ENCODE data around the gene NFATC3. TPM values are rescaled to one million over a fixed set of nuclear protein-coding genes. Genes with fewer than 3 reads are reported as not detected.

Gene NFATC3
- total RNA-seq, 5 donors from 2014 or later (not counting 1 experiment from before 2014, with no cell fraction given): 111 to 144 (median 116) TPM

GRCh38 chr16:68074850-68075555, 10.2 kb upstream of the NFATC3 start:
- Mint-ChIP-seq H3K27me3 (no peaks in the 10 kb centered on the region), H3K9me3 (no peaks in the 10 kb centered on the region), H3K4me1 (peaks cover 86 to 90% (median 89%) of the 10 kb centered on the region in 3 donors), H3K27ac (peak overlapping the region; percentile 91 to 93), H3K36me3 (peaks cover 36% of the 10 kb centered on the region), H3K4me3 (peak overlapping the region; percentile 47 to 62 (median 51))
- no peaks in the 10 kb centered on the region for H3K27me3 ChIP-seq (replicated peaks in 1 of 2; ENCODE audit: control insufficient read depth in 2 of 2, extremely low read depth in 1 of 2, insufficient read depth in 2 of 2, low read length in 1 of 2)
- H3K36me3 ChIP-seq (ENCODE audit: control insufficient read depth in 2 of 2, extremely low read depth in 1 of 2, insufficient read depth in 1 of 2, low read length in 1 of 2): peaks cover 0 to 5% of the 10 kb centered on the region in 2 donors
- POLR2A ChIA-PET: interaction anchor here (0.5 to 0.9 kb wide), 2 partner anchors 9 to 109 kb away, joined by 3 read pairs; no protein-coding TSS in a partner anchor
- no peaks in the 10 kb centered on the region for H3K9me3 ChIP-seq
- ATAC-seq (replicated peaks in 1 of 4) (peak; percentile 56 to 69 (median 62)), DNase-seq (peak in 33 of 35 experiments; percentile 38 to 76 (median 58))
- peak overlapping the region; percentile 39 for H3K27ac ChIP-seq (ENCODE audit: low read length)
- 59% methylated on average over 3 of the region's 6 CpGs for WGBS (ENCODE audit: insufficient coverage)
- CTCF ChIA-PET: interaction anchor here (0.6 to 1.2 kb wide), 7 partner anchors 9 to 56 kb away, joined by 3 to 7 read pairs (median 3); partner anchors contain the start of gene NFATC3 (in 1 of the 2)
- peak overlapping the region in 1 of 2 donors; percentile 3 for H3K4me3 ChIP-seq (ENCODE audit: control insufficient read depth in 1 of 2, extremely low read depth in 1 of 2, low read length in 1 of 2)
- peaks cover 58 to 100% of the 10 kb centered on the region in 2 experiments for H3K4me1 ChIP-seq (ENCODE audit: control insufficient read depth in 1 of 2, extremely low read depth in 1 of 2, insufficient read depth in 2 of 2, low read length in 2 of 2)

- peak overlapping the region; percentile 91 to 93 for H3K27ac Mint-ChIP-seq
- peaks cover 0 to 5% of the 10 kb centered on the region in 2 donors for H3K36me3 ChIP-seq (ENCODE audit: control insufficient read depth in 2 of 2, extremely low read depth in 1 of 2, insufficient read depth in 1 of 2, low read length in 1 of 2)
These were observed 9.2 kb upstream of the NFATC3 start for GRCh38 chr16:68075980-68076379.

GRCh38 chr16:68076560-68076959, 8.6 kb upstream of the NFATC3 start:
- Histone ChIP-seq H3K9me3 (no peaks in the 10 kb centered on the region), H3K27ac (ENCODE audit: low read length) (no peak overlapping the region), H3K4me3 (ENCODE audit: control insufficient read depth in 1 of 2, extremely low read depth in 1 of 2, low read length in 1 of 2) (no peak overlapping the region), H3K4me1 (ENCODE audit: control insufficient read depth in 1 of 2, extremely low read depth in 1 of 2, insufficient read depth in 2 of 2, low read length in 2 of 2) (peaks cover 51 to 100% of the 10 kb centered on the region in 2 experiments), H3K36me3 (ENCODE audit: control insufficient read depth in 2 of 2, extremely low read depth in 1 of 2, insufficient read depth in 1 of 2, low read length in 1 of 2) (peaks cover 0 to 5% of the 10 kb centered on the region in 2 donors), H3K27me3 (replicated peaks in 1 of 2; ENCODE audit: control insufficient read depth in 2 of 2, extremely low read depth in 1 of 2, insufficient read depth in 2 of 2, low read length in 1 of 2) (no peaks in the 10 kb centered on the region)
- no CpG with 5 or more reads among the region's 3 CpGs for WGBS (ENCODE audit: insufficient coverage)
- no peaks in the 10 kb centered on the region for H3K9me3 Mint-ChIP-seq
- DNase-seq (no peak), ATAC-seq (replicated peaks in 1 of 4) (no peak)
- H3K4me3 Mint-ChIP-seq: peak overlapping the region in 1 of 3 donors; percentile 45
- peak overlapping the region; percentile 91 to 93 for H3K27ac Mint-ChIP-seq
- POLR2A ChIA-PET: interaction anchor here in 1 of 2 donors (0.6 kb wide), 1 partner anchor 50 kb away, joined by 11 read pairs; no protein-coding TSS in a partner anchor
- H3K4me1 Mint-ChIP-seq: peaks cover 86 to 89% (median 88%) of the 10 kb centered on the region in 3 donors
- no peaks in the 10 kb centered on the region for H3K27me3 Mint-ChIP-seq
- CTCF ChIA-PET: interaction anchor here (1.0 to 1.2 kb wide), 2 partner anchors 8 to 9 kb away, joined by 3 read pairs; partner anchors contain the start of gene NFATC3 (in 2 of the 2)
- H3K36me3 Mint-ChIP-seq: peaks cover 33% of the 10 kb centered on the region

More at GRCh38 chr16:68075980-68076379, 9.2 kb upstream of the NFATC3 start:
- H3K4me1 Mint-ChIP-seq: peaks cover 86 to 89% (median 88%) of the 10 kb centered on the region in 3 donors
- peak overlapping the region in 1 of 3 donors; percentile 51 for H3K4me3 Mint-ChIP-seq
- ATAC-seq (replicated peaks in 1 of 4) (no peak), DNase-seq (no peak)
- ChIA-PET POLR2A (no interaction called here), CTCF (interaction anchor here (1.0 to 1.2 kb wide), 3 partner anchors 8 to 9 kb away, joined by 3 read pairs; partner anchors contain the start of gene NFATC3 (in 2 of the 2))
- H3K9me3 ChIP-seq: no peaks in the 10 kb centered on the region
- no peaks in the 10 kb centered on the region for H3K9me3 Mint-ChIP-seq
- H3K27me3 Mint-ChIP-seq: no peaks in the 10 kb centered on the region
- no peaks in the 10 kb centered on the region for H3K27me3 ChIP-seq (replicated peaks in 1 of 2; ENCODE audit: control insufficient read depth in 2 of 2, extremely low read depth in 1 of 2, insufficient read depth in 2 of 2, low read length in 1 of 2)
- H3K4me1 ChIP-seq (ENCODE audit: control insufficient read depth in 1 of 2, extremely low read depth in 1 of 2, insufficient read depth in 2 of 2, low read length in 2 of 2): peaks cover 53 to 100% of the 10 kb centered on the region in 2 experiments
- no peak overlapping the region for H3K4me3 ChIP-seq (ENCODE audit: control insufficient read depth in 1 of 2, extremely low read depth in 1 of 2, low read length in 1 of 2)
- WGBS (ENCODE audit: insufficient coverage): 100% methylated on average over 3 of the region's 3 CpGs
- peaks cover 36% of the 10 kb centered on the region for H3K36me3 Mint-ChIP-seq
- peak overlapping the region; percentile 39 for H3K27ac ChIP-seq (ENCODE audit: low read length)

- peaks cover 29% of the 10 kb centered on the region for H3K36me3 Mint-ChIP-seq
- H3K4me3 ChIP-seq (ENCODE audit: control insufficient read depth in 1 of 2, extremely low read depth in 1 of 2, low read length in 1 of 2): no peak overlapping the region
- H3K4me3 Mint-ChIP-seq: peak overlapping the region in 1 of 3 donors; percentile 83
- no peaks in the 10 kb centered on the region for H3K9me3 Mint-ChIP-seq
- H3K36me3 ChIP-seq (ENCODE audit: control insufficient read depth in 2 of 2, extremely low read depth in 1 of 2, insufficient read depth in 1 of 2, low read length in 1 of 2): peaks cover 0 to 5% of the 10 kb centered on the region in 2 donors
- POLR2A ChIA-PET: no interaction called here
- peak overlapping the region; percentile 97 for H3K27ac Mint-ChIP-seq
- ATAC-seq (replicated peaks in 1 of 4) (no peak), DNase-seq (no peak)
- H3K27me3 ChIP-seq (replicated peaks in 1 of 2; ENCODE audit: control insufficient read depth in 2 of 2, extremely low read depth in 1 of 2, insufficient read depth in 2 of 2, low read length in 1 of 2): no peaks in the 10 kb centered on the region
- H3K4me1 ChIP-seq (ENCODE audit: control insufficient read depth in 1 of 2, extremely low read depth in 1 of 2, insufficient read depth in 2 of 2, low read length in 2 of 2): peaks cover 58 to 100% of the 10 kb centered on the region in 2 experiments
- CTCF ChIA-PET: interaction anchor here (0.6 kb wide), 2 partner anchors 70 to 96 kb away, joined by 3 to 4 read pairs; no protein-coding TSS in a partner anchor
- H3K9me3 ChIP-seq: no peaks in the 10 kb centered on the region
- WGBS (ENCODE audit: insufficient coverage): 84% methylated on average over 3 of the region's 7 CpGs
- H3K27me3 Mint-ChIP-seq: no peaks in the 10 kb centered on the region
- H3K4me1 Mint-ChIP-seq: peaks cover 88 to 89% (median 89%) of the 10 kb centered on the region in 3 donors
- H3K27ac ChIP-seq (ENCODE audit: low read length): peak overlapping the region; percentile 78
These were observed 7.1 kb upstream of the NFATC3 start for GRCh38 chr16:68077866-68078700.

GRCh38 chr16:68078701-68079375, 6.3 kb upstream of the NFATC3 start:
- peak overlapping the region in 1 of 3 donors; percentile 83 for H3K4me3 Mint-ChIP-seq
- peak overlapping the region; percentile 78 for H3K27ac ChIP-seq (ENCODE audit: low read length)
- H3K9me3 Mint-ChIP-seq: no peaks in the 10 kb centered on the region
- no peaks in the 10 kb centered on the region for H3K9me3 ChIP-seq
- H3K27me3 Mint-ChIP-seq: no peaks in the 10 kb centered on the region
- peaks cover 90 to 93% (median 93%) of the 10 kb centered on the region in 3 donors for H3K4me1 Mint-ChIP-seq
- H3K4me1 ChIP-seq (ENCODE audit: control insufficient read depth in 1 of 2, extremely low read depth in 1 of 2, insufficient read depth in 2 of 2, low read length in 2 of 2): peaks cover 66 to 100% of the 10 kb centered on the region in 2 experiments
- ATAC-seq (replicated peaks in 1 of 4) (no peak), DNase-seq (no peak)
- H3K4me3 ChIP-seq (ENCODE audit: control insufficient read depth in 1 of 2, extremely low read depth in 1 of 2, low read length in 1 of 2): no peak overlapping the region
- H3K27me3 ChIP-seq (replicated peaks in 1 of 2; ENCODE audit: control insufficient read depth in 2 of 2, extremely low read depth in 1 of 2, insufficient read depth in 2 of 2, low read length in 1 of 2): no peaks in the 10 kb centered on the region
- H3K27ac Mint-ChIP-seq: peak overlapping the region; percentile 97
- CTCF ChIA-PET: interaction anchor here (0.5 to 0.6 kb wide), 2 partner anchors 69 to 148 kb away, joined by 4 to 8 read pairs; no protein-coding TSS in a partner anchor
- POLR2A ChIA-PET: no interaction called here
- H3K36me3 ChIP-seq (ENCODE audit: control insufficient read depth in 2 of 2, extremely low read depth in 1 of 2, insufficient read depth in 1 of 2, low read length in 1 of 2): peaks cover 0 to 3% of the 10 kb centered on the region in 2 donors
- 86% methylated on average over 8 of the region's 8 CpGs for WGBS (ENCODE audit: insufficient coverage)
- peaks cover 26% of the 10 kb centered on the region for H3K36me3 Mint-ChIP-seq
